HEK293T (cell line): Measurements from ENCODE around the gene SLX4IP.

Experiments used
- CTBP1 ChIP-seq: fragments of 450-650 bp; IDR thresholded peaks from 2 replicates; pipeline ENCODE4 v1.6.1; 2016; ENCODE audit warnings: borderline replicate concordance
- HDGF ChIP-seq: fragments of 450-650 bp; IDR thresholded peaks from 2 replicates; pipeline ENCODE4 v1.6.1; 2017; ENCODE audit warnings: antibody characterized with exemption, borderline replicate concordance
- SP1 ChIP-seq: fragments of 450-650 bp; IDR thresholded peaks from 2 replicates; pipeline ENCODE4 v1.6.1; 2017
- ZNF384 ChIP-seq: fragments of 450-650 bp; IDR thresholded peaks from 2 replicates; pipeline ENCODE4 v1.6.1; 2016

DNA sequence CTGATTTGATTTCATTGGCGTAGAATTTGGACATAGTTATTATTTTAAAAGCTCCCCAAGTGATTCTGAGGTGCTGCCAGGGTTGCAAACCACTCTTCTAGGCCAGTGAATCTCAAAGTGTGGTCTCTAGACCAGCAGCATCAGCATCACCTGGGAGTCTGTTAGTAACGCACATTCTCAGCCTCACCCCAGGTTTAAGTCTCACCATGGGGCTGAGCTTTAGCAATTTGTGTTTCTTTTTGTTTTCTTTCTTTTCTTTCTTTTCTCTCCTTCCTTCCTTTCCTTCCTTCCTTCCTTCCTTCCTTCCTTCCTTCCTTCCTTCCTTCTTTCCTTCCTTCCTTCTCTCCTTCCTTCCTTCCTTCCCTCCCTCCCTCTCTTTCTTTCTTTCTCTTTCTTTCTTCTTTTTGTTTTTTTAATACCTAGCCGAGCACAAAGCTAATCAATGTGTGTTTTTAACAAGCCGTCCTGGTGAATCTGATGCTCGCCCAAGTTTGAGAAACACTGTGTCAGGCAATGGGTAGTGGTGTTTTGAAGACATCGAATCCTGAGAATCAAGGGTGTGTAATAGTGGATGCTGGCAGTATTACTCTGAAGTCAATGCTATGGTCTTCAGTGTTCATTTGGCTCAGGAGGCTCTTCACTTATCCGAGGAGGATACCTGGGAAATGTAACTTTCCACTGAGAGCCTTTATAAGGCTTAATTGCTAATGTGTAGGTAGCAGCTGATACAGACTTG is 104.9 kb downstream of the SLX4IP start:
- TF ChIP-seq CTBP1, result no peak
- TF ChIP-seq ZNF384, result no peak
- no peak for TF ChIP-seq SP1
- TF ChIP-seq HDGF, result no peak
